GM21576 (cell line): ENCODE data around the gene CRYBA1.
"Not testable (repeated sequence)": the region's sequence is repeated elsewhere in the genome, so short reads cannot be mapped to it uniquely, and the experiment has no call there.

Source experiments
- ATAC-seq: cut with Tn5 transposase; IDR thresholded peaks from one replicate; pipeline ENCODE4 v1.9.1; 2021; ENCODE audit warnings: mild to moderate bottlenecking, moderate library complexity; ENCODE audit not compliant: unreplicated experiment

Gene CRYBA1, protein sequence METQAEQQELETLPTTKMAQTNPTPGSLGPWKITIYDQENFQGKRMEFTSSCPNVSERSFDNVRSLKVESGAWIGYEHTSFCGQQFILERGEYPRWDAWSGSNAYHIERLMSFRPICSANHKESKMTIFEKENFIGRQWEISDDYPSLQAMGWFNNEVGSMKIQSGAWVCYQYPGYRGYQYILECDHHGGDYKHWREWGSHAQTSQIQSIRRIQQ

DNA sequence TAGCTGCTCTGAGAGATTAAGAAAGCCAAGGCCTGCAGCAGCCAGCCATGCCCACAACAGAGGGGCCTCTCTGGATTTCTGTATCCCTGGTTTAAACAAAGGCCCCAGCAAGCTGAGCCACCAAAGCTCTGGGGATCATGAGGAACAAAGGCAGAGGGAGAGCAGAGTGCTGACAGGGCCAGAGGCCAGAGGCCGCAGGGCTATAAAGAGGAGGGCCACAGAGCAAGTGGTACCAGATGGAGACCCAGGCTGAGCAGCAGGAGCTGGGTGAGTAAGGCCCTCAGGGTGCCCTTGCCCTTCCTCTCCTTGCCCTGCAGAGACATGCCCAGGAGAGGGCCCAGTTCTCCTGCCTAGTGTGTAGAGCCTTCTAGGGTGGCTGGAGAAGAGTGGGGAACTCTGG, at the start of gene CRYBA1:
Gene CRYBA1, plus strand, starts transcription at position 232 of the 400 bp plus-strand sequence. Its CDS starts 5 bp downstream, at position 237.
- no peak for ATAC-seq

DNA sequence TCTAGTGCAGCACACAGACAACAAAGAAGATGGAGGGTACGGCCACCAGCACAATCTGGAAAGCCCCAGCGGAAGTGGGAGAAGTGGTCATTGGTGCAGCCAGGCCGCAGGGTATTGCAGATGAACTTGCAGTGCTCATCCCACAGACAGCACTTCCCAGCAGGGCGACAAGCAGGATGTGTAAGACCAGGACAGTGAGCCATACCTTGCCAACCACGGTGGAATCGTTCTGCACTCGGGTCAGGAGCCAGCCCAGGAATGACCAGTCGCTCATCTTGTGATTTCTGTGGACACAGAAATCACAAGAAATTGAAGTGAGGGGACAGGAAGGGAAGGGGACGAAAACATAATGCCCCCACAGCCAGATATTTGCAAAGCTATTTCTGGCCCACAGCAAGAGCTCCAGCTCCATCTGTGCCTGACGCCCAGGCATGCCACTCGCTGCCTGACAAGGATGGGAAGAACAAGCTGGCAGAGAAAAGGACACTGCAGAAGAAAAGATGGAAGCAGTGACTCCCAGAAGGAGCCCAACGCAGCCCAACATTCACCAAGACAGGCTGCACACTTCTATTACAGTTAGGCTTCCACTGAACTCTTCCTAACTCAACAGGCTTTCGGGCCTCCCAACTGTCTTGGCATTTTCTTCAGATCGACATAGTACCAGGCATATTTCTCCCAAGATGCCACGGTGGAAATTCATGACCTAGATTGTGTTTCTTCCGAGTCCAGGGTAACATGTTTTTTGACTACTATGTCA, 49.0 kb upstream of the CRYBA1 start:
- no peak for ATAC-seq

- ATAC-seq = not testable (repeated sequence)
These were observed 42.4 kb upstream of the CRYBA1 start for GRCh38 chr17:29204068-29204804.

DNA sequence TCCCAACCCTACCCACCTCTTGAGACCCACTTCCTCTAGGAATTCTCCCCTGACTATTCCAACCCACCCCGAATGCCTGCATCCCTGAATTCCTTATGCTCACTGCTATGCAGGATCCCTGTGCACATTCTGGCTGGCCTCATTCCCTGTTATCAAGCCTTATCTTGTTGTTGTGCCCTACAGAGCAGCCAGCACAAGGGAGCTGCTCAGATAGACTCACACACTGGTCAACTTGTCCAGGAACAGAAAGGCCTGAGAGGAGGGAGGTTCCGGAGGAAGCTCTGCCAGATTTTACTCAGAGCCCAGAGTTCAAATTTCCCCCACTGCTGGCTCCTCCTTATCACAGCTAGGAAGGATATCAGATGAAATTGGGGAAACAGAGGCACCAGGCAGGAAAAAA, 41.6 kb upstream of the CRYBA1 start:
- no peak for ATAC-seq

DNA sequence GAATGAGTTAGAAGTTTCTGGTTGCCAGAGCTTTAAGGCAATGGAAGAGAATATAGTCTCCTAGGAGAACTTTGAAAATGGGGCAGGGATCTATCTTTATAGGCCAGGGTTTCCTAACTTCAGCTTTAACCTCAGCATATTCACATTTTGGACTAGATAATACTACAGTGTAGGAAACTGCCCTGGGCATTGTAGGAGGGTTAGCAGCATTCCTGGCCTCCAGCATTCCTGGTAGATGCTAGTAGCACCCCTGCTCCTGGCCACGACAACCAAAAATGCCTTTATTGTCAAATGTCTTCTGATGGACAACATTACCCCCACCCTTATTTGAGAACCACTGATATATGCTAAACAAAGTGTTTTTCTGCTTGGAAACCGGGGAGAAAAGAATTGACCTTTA, 38.7 kb upstream of the CRYBA1 start:
- ATAC-seq = no peak

DNA sequence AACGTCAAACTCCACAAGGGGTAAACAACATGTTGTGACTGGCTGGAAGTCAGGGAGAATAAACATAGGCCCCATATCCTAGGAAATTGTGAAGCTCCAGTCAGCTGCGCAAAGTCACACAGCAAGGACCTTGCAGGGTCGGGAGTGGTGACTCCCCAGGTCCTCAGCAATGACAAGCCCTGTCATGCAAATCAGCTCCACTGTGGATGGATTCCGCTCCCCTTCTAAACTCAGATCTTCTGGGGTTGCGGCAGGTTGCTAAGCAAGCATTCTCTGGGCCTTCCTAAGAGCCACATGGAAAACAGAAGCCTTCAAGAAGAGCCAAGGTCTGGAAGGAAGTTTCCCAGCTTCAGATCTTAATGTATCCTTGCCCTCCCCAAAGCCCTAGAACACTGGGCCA, 37.6 kb upstream of the CRYBA1 start:
- ATAC-seq = no peak

DNA sequence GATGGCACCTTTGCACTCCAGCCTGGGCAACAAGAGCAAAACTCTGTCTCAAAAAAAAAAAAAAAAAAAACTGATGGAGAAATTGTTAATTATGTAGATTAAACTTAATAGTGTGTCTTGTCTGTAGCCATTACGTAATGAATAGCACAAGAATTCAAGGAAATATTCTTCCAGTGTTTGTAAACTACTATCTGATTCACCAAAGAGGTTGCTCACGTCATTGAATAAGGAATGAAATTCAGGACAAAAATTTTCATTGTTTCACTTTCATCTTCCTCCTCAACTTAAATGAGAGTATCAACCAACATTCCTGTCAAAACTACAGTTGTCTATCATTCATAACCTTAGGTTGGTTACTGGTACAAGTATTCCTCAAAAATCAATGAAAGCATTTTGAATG, 35.8 kb upstream of the CRYBA1 start:
- ATAC-seq = no peak

- no peak for ATAC-seq
These were observed 34.5 kb upstream of the CRYBA1 start for GRCh38 chr17:29212094-29212631.

GRCh38 chr17:29212681-29213121, 34.0 kb upstream of the CRYBA1 start:
- no peak for ATAC-seq

DNA sequence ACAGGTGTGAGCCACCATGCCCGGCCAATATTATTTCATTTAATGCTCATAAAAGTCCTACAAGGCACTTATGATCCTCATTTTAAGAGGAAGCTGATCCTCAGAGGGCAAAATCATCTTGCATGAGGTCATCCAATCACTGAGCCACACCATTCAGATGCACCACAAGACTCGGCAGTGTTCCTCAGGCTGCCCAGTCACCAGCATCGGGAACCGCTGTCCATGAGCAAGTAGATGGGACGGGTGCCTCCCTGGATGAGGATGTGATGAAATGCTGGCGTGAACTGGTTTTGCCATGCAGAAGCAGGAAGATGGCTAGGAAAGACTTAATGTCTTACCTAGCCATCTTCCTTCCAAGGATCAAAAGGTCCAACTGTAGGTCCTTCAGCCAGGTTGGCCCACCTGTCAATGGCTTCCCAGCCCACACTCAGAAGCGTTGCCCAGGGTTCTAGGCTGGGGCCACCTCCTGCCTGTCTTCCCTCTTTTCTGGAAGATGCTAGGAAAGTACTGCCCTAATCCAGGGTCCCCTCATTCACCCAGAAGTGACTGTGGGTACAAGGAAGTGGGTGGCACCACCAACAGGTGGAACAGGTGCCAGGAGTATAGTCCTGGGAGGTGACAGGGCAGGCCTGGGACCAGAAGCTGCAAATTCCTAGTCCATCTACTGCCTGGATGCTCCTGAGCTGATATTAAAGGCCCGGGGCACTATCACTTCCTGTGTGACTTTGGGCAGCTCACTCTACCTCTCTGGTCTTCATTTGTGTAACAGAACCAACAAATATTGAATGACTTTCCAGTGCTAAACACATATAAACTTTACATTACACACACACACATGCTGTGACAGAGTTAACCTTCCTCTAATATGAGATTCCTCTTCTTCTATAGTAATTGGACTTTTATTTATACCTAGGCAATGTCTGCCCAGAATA, 32.2 kb upstream of the CRYBA1 start:
- no peak for ATAC-seq

- ATAC-seq = no peak
These were observed 31.5 kb upstream of the CRYBA1 start for GRCh38 chr17:29215174-29215573.

DNA sequence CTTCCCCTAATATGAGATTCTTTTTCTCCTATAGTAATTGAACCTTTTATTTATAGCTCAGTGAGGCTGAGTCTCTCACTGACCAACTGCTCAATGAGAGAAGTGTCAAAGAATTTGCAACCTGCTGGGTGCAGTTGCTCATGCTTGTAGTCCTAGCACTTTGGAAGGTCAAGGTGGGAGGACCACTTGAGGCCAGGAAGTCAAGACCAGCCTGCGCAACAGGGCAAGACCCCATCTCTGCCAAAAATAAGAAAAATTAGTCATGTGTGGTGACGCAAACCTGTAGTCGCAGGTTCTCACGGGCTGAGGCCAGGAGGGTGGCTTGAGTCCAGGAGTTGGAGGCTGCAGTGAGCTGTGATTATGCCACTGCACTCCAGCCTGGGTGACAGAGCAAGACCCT, 30.9 kb upstream of the CRYBA1 start:
- no peak for ATAC-seq

GRCh38 chr17:29216181-29216580, 30.5 kb upstream of the CRYBA1 start:
- ATAC-seq = no peak

- ATAC-seq = no peak
These were observed 29.8 kb upstream of the CRYBA1 start for GRCh38 chr17:29216856-29217255.

DNA sequence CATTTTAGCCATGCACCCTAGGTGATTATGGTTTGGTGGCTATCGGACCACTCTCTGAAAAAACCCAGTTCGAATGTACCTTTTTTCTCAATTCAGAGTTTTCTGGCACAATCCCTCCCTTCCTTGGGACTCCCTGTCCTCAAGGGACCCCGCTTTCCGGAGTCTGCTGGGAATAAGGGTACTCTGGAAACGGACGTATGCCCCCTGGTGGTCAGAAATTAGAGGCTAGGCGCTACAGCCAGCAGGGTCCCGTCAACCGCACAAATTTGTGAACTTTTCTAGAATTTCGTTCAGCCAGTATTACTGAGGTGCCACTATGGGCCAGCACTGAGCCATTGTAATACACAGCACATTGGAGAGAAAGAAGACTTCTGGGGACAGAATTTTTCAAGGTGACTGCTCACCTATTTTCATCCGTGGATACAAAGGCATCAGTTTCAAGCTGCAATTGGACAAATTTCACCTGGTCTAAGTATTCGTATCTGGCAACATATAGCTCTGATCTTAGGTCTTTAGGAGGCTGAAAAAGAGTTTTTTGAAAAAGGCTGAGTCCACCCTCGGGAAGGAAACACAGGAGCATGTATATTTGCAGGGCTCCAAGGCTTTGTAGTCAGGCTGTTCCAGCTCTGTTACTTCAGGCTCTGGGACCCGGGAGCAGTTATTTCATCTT, 27.1 kb upstream of the CRYBA1 start:
- ATAC-seq = no peak

DNA sequence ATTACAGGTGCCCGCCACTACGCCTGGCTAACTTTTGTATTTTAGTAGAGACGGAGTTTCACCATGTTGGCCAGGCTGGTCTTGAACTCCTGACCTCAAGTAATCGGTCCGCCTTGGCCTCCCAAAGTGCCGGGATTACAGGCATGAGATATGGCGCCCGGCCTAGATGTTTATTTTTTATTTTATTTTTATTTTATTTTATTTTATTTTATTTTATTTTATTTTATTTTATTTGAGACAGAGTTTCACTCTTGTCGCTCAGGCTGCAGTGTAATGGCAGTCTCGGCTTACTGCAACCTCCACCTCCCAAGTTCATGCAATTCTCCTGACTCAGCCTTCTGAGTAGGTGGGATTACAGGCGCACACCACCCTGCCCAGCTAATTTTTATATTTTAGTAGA, 25.3 kb upstream of the CRYBA1 start:
- not testable (repeated sequence) for ATAC-seq

GRCh38 chr17:29225396-29225795, 21.3 kb upstream of the CRYBA1 start:
- no peak for ATAC-seq

DNA sequence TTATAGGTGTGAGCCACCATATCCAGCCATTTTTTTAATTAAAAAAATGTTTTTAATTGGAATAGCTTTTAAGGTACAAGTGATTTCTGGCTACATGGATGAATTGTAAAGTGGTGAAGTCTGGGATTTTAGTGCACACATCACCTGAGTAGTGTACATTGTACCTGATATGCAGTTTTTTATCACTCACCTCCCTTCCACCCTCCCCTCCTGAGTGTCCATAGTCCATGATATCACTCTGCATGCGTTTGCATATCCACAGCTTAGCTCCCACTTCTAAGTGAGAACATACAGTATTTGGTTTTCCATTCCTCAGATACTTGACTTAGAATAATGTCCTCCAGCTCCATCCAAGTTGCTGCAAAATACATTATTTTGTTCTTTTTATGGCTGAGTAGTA, 13.4 kb upstream of the CRYBA1 start:
- ATAC-seq = no peak

DNA sequence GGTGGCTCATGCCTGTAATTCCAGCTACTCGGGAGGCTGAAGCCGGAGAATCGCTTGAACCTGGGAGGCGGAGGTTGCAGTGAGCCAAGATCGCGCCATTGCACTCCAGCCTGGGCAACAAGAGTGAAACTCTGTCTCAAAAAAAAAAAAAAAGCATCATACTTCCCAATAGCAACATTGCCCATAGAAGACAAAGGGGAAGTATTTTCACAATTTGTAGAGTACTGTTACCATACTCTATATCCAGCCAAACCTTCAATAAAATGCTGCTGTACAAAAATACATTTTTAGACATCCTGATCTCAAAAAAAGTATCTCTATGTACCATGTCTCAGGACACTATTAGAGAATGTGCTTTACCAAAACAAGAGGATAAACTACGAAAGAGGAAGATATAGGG, 11.7 kb upstream of the CRYBA1 start:
- ATAC-seq = not testable (repeated sequence)

DNA sequence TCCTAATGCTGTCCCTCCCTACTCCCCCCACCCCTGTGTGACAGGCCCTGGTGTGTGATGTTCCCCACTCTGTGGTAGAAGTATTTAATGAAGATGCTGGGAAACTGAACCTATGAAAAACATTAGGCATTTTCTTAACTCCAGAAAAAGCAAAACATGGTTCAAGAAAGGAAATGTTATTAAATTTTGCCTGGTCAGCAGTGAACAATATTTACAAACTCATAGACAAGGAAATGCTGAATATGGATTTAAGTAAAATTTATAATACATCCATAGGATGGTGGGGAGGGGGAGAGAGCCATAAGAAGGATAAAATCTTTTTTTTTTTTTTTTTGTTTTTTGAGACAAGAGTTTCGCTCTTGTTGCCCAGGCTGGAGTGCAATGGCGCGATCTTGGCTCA, 10.8 kb upstream of the CRYBA1 start:
- ATAC-seq = no peak
